H1 (cell line): ENCODE data around the gene SRGAP3. TPM values are rescaled to one million over a fixed set of nuclear protein-coding genes. Genes with fewer than 3 reads are reported as not detected.

Source experiments
- CTCF ChIA-PET: fragments of 300-600 bp; sonication (Branson Sonifier 250); formaldehyde crosslinking; loops from one replicate; lab custom pipeline; 2021; ENCODE audit not compliant: partially characterized antibody; lab: Charles Lee
- POLR2A ChIA-PET: fragments of 300-600 bp; sonication (Branson Sonifier 250); formaldehyde crosslinking; loops from one replicate; lab custom pipeline; 2021; ENCODE audit warnings: inconsistent platforms; ENCODE audit not compliant: partially characterized antibody; lab: Charles Lee
- DNase-seq, 2 experiments: peaks; one replicate each; pipeline versions ENCODE4 v3.0.0 to v3.0.0-alpha.2; 2010 to 2022; ENCODE audit warnings: low spot score in 2 of 2, low read depth in 1 of 2, mixed read lengths in 1 of 2
- FAIRE-seq: peaks from 2 replicates; lab custom pipeline; 2011; peaks lifted over from hg19 to GRCh38; lab: Jason Lieb, UNC
- H2AFZ ChIP-seq: 2 replicates; pipeline ENCODE4 v1.8.1; 2012; ENCODE audit warnings: low read length, inconsistent platforms
- H2AK5ac ChIP-seq: 2 replicates; pipeline ENCODE4 v1.6.1; 2013; ENCODE audit warnings: low read depth, low read length
- H2BK120ac ChIP-seq: replicated peaks from 2 replicates; pipeline ENCODE3; 2013; ENCODE audit warnings: low read depth, low read length, inconsistent platforms
- H2BK12ac ChIP-seq: 2 replicates; pipeline ENCODE4 v1.6.1; 2013; ENCODE audit warnings: low read depth, low read length
- H2BK15ac ChIP-seq: 2 replicates; pipeline ENCODE4 v1.6.1; 2013; ENCODE audit warnings: low read length
- H2BK20ac ChIP-seq: 2 replicates; pipeline ENCODE4 v1.6.1; 2013; ENCODE audit warnings: low read length
- H2BK5ac ChIP-seq: 2 replicates; pipeline ENCODE4 v1.6.1; 2013; ENCODE audit warnings: low read depth, low read length
- H3K14ac ChIP-seq: 2 replicates; pipeline ENCODE4 v1.6.1; 2013; ENCODE audit warnings: inconsistent platforms; ENCODE audit not compliant: insufficient read length
- H3K18ac ChIP-seq: 2 replicates; pipeline ENCODE4 v1.6.1; 2013; ENCODE audit warnings: low read length; ENCODE audit errors: extremely low read depth
- H3K23ac ChIP-seq: 2 replicates; pipeline ENCODE4 v1.6.1; 2013; ENCODE audit warnings: inconsistent platforms; ENCODE audit not compliant: insufficient read length
- H3K23me2 ChIP-seq: 2 replicates; pipeline ENCODE4 v1.6.1; 2013; ENCODE audit warnings: low read depth, low read length
- H3K27ac ChIP-seq: 2 replicates; pipeline ENCODE4 v1.6.1; 2011; ENCODE audit warnings: low read depth, low read length, inconsistent platforms
- H3K27me3 ChIP-seq, 4 experiments: replicated peaks in 1 of 4; 1 replicate in 1 of 4; 2 replicates in 3 of 4; pipeline versions ENCODE4 v1.6.1 to v1.8.1; 2011 to 2013; ENCODE audit warnings: low read length in 3 of 4, mild to moderate bottlenecking in 3 of 4, inconsistent platforms in 2 of 4, mixed read lengths in 2 of 4, moderate library complexity in 1 of 4; ENCODE audit not compliant: control insufficient read depth in 3 of 4, insufficient read depth in 3 of 4; ENCODE audit errors: extremely low read depth in 1 of 4
- H3K36me3 ChIP-seq, 4 experiments: 2 replicates each; pipeline versions ENCODE4 v1.6.1 to v1.8.1; 2011 to 2013; ENCODE audit warnings: mild to moderate bottlenecking in 4 of 4, low read length in 3 of 4, moderate library complexity in 2 of 4, control low read depth in 1 of 4, inconsistent platforms in 1 of 4; ENCODE audit not compliant: insufficient read depth in 4 of 4, control insufficient read depth in 2 of 4
- H3K4ac ChIP-seq: replicated peaks from 2 replicates; pipeline ENCODE3; 2013; ENCODE audit warnings: low read length, low read depth, mixed read lengths, inconsistent platforms; ENCODE audit not compliant: insufficient read length
- H3K4me1 ChIP-seq, 4 experiments: replicated peaks in 1 of 4; 1 replicate in 1 of 4; 2 replicates in 3 of 4; pipeline versions ENCODE4 v1.6.1 to v1.8.1; 2011 to 2013; ENCODE audit warnings: low read length in 3 of 4, inconsistent platforms in 2 of 4, mixed read lengths in 1 of 4; ENCODE audit not compliant: insufficient read depth in 4 of 4, control insufficient read depth in 3 of 4
- H3K4me2 ChIP-seq, 2 experiments: 2 replicates each; pipeline versions ENCODE4 v1.6.1 to v1.8.1; 2011 to 2013; ENCODE audit warnings: low read depth in 2 of 2, low read length in 2 of 2, control low read depth in 1 of 2, inconsistent platforms in 1 of 2, mild to moderate bottlenecking in 1 of 2; ENCODE audit not compliant: insufficient read depth in 1 of 2
- H3K4me3 ChIP-seq, 4 experiments: fragments of 200-600, 300-600 bp in 1 of 4; sonication (generic), shearing (Covaris generic), sonication (Bioruptor Twin) in 1 of 4; 2 replicates each; pipeline versions ENCODE4 v1.5.1 to v1.8.1; 2011 to 2016; ENCODE audit warnings: low read length in 4 of 4, low read depth in 3 of 4, control low read depth in 2 of 4, inconsistent platforms in 2 of 4, mild to moderate bottlenecking in 2 of 4, mixed read lengths in 1 of 4, moderate library complexity in 1 of 4; ENCODE audit not compliant: insufficient read depth in 2 of 4; ENCODE audit errors: extremely low read depth in 1 of 4
- H3K56ac ChIP-seq: replicated peaks from 2 replicates; pipeline ENCODE3; 2013; ENCODE audit warnings: low read depth, mild to moderate bottlenecking, mixed read lengths, low read length, inconsistent platforms; ENCODE audit not compliant: insufficient read length
- H3K79me1 ChIP-seq: 2 replicates; pipeline ENCODE4 v1.6.1; 2013; ENCODE audit warnings: low read depth, low read length, control low read depth
- H3K79me2 ChIP-seq, 2 experiments: 2 replicates each; pipeline versions ENCODE4 v1.6.1 to v1.8.1; 2012 to 2013; ENCODE audit warnings: low read length in 2 of 2, mild to moderate bottlenecking in 2 of 2, inconsistent platforms in 1 of 2; ENCODE audit not compliant: insufficient read depth in 2 of 2, control insufficient read depth in 1 of 2
- H3K9ac ChIP-seq, 4 experiments: replicated peaks in 1 of 4; 1 replicate in 1 of 4; 2 replicates in 3 of 4; pipeline versions ENCODE4 v1.6.1 to v1.8.1; 2011 to 2013; ENCODE audit warnings: low read depth in 3 of 4, low read length in 3 of 4, control low read depth in 2 of 4, mild to moderate bottlenecking in 2 of 4, moderate library complexity in 2 of 4, inconsistent platforms in 1 of 4; ENCODE audit errors: extremely low read depth in 1 of 4
- H3K9me3 ChIP-seq, 2 experiments: 2 replicates each; pipeline versions ENCODE4 v1.6.1 to v1.8.1; 2012 to 2013; ENCODE audit warnings: mild to moderate bottlenecking in 2 of 2, moderate library complexity in 2 of 2, control low read depth in 1 of 2, inconsistent platforms in 1 of 2, low read depth in 1 of 2, low read length in 1 of 2, mixed read lengths in 1 of 2; ENCODE audit not compliant: insufficient read depth in 2 of 2
- H4K20me1 ChIP-seq, 2 experiments: replicated peaks in 1 of 2; 2 replicates each; pipeline versions ENCODE3 to v1.8.1; 2011 to 2013; ENCODE audit warnings: inconsistent platforms in 2 of 2, low read length in 2 of 2, mild to moderate bottlenecking in 1 of 2; ENCODE audit not compliant: insufficient read depth in 2 of 2, control insufficient read depth in 1 of 2
- H4K5ac ChIP-seq: 2 replicates; pipeline ENCODE4 v1.6.1; 2013; ENCODE audit warnings: low read length, low read depth, mixed read lengths, inconsistent platforms; ENCODE audit not compliant: insufficient read length
- H4K8ac ChIP-seq: 2 replicates; pipeline ENCODE4 v1.8.0; 2013; ENCODE audit warnings: mild to moderate bottlenecking, moderate library complexity, low read length, inconsistent platforms; ENCODE audit not compliant: insufficient read depth; ENCODE audit errors: extremely low read depth
- H4K91ac ChIP-seq: replicated peaks from 2 replicates; pipeline ENCODE3; 2013; ENCODE audit warnings: low read length, mixed read lengths, inconsistent platforms; ENCODE audit not compliant: insufficient read length
- WGBS, 2 experiments: shearing (Covaris generic) in 1 of 2; methylation state at CpG; one replicate each; pipeline versions ENCODE4 v1.1.6 to v1.1.7; 2013 to 2015; ENCODE audit warnings: low lambda C conversion rate in 2 of 2, mixed read lengths in 2 of 2, inconsistent platforms in 1 of 2, low coverage in 1 of 2, missing lambda C conversion rate in 1 of 2; ENCODE audit not compliant: insufficient replicate concordance in 2 of 2, insufficient coverage in 1 of 2, insufficient read length in 1 of 2; ENCODE audit errors: extremely low coverage in 1 of 2, missing lambda C conversion rate in 1 of 2; 5-methylcytosine and 5-hydroxymethylcytosine counted together
- polyA plus RNA-seq, 7 experiments: library from polyadenylated mRNA; depleted of rRNA in 3 of 7; stranded (reverse) in 5 of 7; unstranded in 2 of 7; fragments of >200 nt in 5 of 7; fragments of 200-250 nt in 2 of 7; gene quantifications; 1 replicate in 5 of 7; 2 replicates in 1 of 7; 4 replicates in 1 of 7; pipeline versions ENCODE4 v1.2.1 to v1.2.3, GENCODE V29; 2011 to 2013; ENCODE audit warnings: missing spikeins in 2 of 7, mixed read lengths in 2 of 7
- total RNA-seq: library from RNA; stranded (reverse); fragmentation: NEBNext Ultra II Directional; extraction: Animal tissue kit (Norgen Biotek cat#: 25700); gene quantifications from 2 replicates; pipeline ENCODE4 v1.2.1, GENCODE V29; 2021

Gene SRGAP3
- total and polyA plus RNA-seq, 2 of the 8 experiments (the other 6 are each of a cell fraction or from before 2014, with no cell fraction given), result 5.8 to 11.4 TPM

DNA sequence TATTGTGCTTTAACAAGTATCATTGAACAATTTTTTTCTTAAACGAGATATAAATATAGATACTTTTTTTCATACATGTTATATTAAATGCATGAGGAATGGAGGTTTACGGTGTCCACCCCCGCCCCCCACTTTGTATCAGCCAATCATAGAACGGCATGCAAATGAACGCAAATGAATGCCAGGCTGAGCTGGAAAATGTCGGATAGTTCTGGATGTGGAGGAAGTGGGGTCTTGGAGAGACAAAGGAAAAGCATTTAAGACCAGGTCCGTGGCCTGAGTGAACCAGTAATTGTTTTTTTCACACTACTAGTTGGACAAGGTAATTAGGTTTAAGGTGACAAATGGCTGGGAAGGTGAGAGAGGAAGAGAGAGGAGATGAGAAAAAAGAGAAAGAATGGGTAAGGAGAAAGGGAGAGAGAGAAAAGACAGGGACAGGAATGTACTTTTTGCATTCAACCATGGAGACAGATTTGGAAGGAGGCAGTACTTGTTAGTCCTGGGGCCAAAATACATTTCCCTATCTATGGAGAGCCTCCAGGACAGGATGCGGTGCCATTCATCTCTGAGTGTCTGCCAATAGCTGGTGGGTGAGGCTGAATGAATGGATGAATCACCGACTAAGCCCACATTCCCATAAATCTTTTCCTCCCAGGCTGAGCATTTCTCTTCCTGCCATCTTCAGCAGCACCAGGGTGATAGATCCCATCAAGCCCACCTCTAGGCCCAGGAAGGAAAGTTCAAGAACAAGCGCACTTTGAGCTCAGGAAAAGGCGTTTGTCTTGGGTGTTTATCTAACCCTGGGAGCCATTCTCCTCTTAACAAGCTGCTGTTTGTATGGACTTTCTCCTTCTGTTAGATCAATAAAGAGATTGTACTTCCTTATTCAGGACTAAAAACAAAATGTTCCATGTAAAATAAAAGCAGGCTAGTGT is 284.7 kb downstream of the SRGAP3 start:
- ChIA-PET CTCF (interaction anchor here (0.5 to 2.8 kb wide), 4 partner anchors 23 to 338 kb away, joined by 3 to 20 read pairs (median 6); no protein-coding TSS in a partner anchor), POLR2A (interaction anchor here (1.0 to 1.7 kb wide), 3 partner anchors 16 to 338 kb away, joined by 3 to 4 read pairs (median 3); no protein-coding TSS in a partner anchor)
- Histone ChIP-seq H3K14ac (no peak overlapping the region), H2BK120ac (no peak overlapping the region), H3K4me2 (peak overlapping the region; percentile 22 to 33; a peak in 2 of 4 replicates), H4K20me1 (peaks cover 0 to 1% of the 10 kb centered on the region in 2 experiments), H2AK5ac (no peak overlapping the region), H3K23ac (no peak overlapping the region), H3K18ac (no peak overlapping the region), H3K23me2 (peaks cover 3% of the 10 kb centered on the region; the same call in 1 of the 2 replicates), H2BK12ac (peak overlapping the region; percentile 86), H4K91ac (no peak overlapping the region), H3K27ac (peak overlapping the region; percentile 53), H2BK20ac (0 out of 2 replicates have a peak overlapping the region, but pooled peaks have one; percentile 15), H4K5ac (no peak overlapping the region), H3K4me3 (no peak overlapping the region), H3K27me3 (no peaks in the 10 kb centered on the region), H3K56ac (no peak overlapping the region), H3K79me2 (peaks cover 11 to 33% of the 10 kb centered on the region in 2 experiments), H3K4me1 (peaks cover 0 to 10% (median 6%) of the 10 kb centered on the region in 4 experiments; a peak in 5 of 7 replicates), H3K4ac (no peak overlapping the region), H3K79me1 (peaks cover 14% of the 10 kb centered on the region), H4K8ac (no peak overlapping the region), H2AFZ (peak overlapping the region; percentile 83), H2BK5ac (peak overlapping the region; percentile 72), H3K9me3 (no peaks in the 10 kb centered on the region), H3K9ac (no peak overlapping the region), H2BK15ac (peak overlapping the region; percentile 22; the same call in 1 of the 2 replicates), H3K36me3 (no peaks in the 10 kb centered on the region; a peak in 1 of 8 replicates)
- DNase-seq (peak in 1 of 2 experiments; percentile 53), FAIRE-seq (no peak)
- 84% methylated on average over 11 of the region's 11 CpGs; no CpG with 5 or more reads in 1 of the 2 experiments for WGBS, 2 experiments
